Activated effector memory CD4-positive, alpha-beta T cell treated with anti-CD3 and anti-CD28 coated beads, Interleukin-2, amount 50 U/mL, for 16 hours (primary cell): ENCODE measurements around the gene PDE4DIP.
"Not testable (repeated sequence)": the region's sequence is repeated elsewhere in the genome, so short reads cannot be mapped to it uniquely, and the experiment has no call there.

Experiments
- DNase-seq: peaks from one replicate; pipeline ENCODE4 v3.0.0-alpha.2; 2020

Gene PDE4DIP

GRCh38 chr1:148989378-148989777 is 145.2 kb downstream of the PDE4DIP start:
- DNase-seq = not testable (repeated sequence)

GRCh38 chr1:148990233-148990788 is 146.1 kb downstream of the PDE4DIP start:
- DNase-seq = not testable (repeated sequence)

- DNase-seq = not testable (repeated sequence)
These were observed 147.6 kb downstream of the PDE4DIP start for GRCh38 chr1:148991818-148992217.

GRCh38 chr1:148992364-148992763 is 148.1 kb downstream of the PDE4DIP start:
- DNase-seq = not testable (repeated sequence)

- DNase-seq = not testable (repeated sequence)
These were observed 152.4 kb downstream of the PDE4DIP start for GRCh38 chr1:148996449-148997224.

- DNase-seq = not testable (repeated sequence)
These were observed 153.2 kb downstream of the PDE4DIP start for GRCh38 chr1:148997405-148997804.

GRCh38 chr1:149002664-149003063 is 158.4 kb downstream of the PDE4DIP start:
- DNase-seq = not testable (repeated sequence)

GRCh38 chr1:149008326-149008725 is 164.1 kb downstream of the PDE4DIP start:
- not testable (repeated sequence) for DNase-seq

GRCh38 chr1:149008769-149009168 is 164.5 kb downstream of the PDE4DIP start:
- DNase-seq = not testable (repeated sequence)

GRCh38 chr1:149009761-149010160 is 165.5 kb downstream of the PDE4DIP start:
- DNase-seq = not testable (repeated sequence)

GRCh38 chr1:149012599-149012998 is 168.4 kb downstream of the PDE4DIP start:
- not testable (repeated sequence) for DNase-seq

GRCh38 chr1:149013513-149013912 is 169.3 kb downstream of the PDE4DIP start:
- not testable (repeated sequence) for DNase-seq

- DNase-seq = not testable (repeated sequence)
These were observed 171.3 kb downstream of the PDE4DIP start for GRCh38 chr1:149015522-149015921.

- not testable (repeated sequence) for DNase-seq
These were observed 172.4 kb downstream of the PDE4DIP start for GRCh38 chr1:149016626-149017025.

- not testable (repeated sequence) for DNase-seq
These were observed 174.3 kb downstream of the PDE4DIP start for GRCh38 chr1:149018577-149018976.

GRCh38 chr1:149024327-149024726 is 180.1 kb downstream of the PDE4DIP start:
- not testable (repeated sequence) for DNase-seq

GRCh38 chr1:149033916-149034315 is 189.7 kb downstream of the PDE4DIP start:
- not testable (repeated sequence) for DNase-seq

GRCh38 chr1:149043056-149043455 is 198.8 kb downstream of the PDE4DIP start:
- DNase-seq = not testable (repeated sequence)

GRCh38 chr1:149064611-149065010 is 220.4 kb downstream of the PDE4DIP start:
- not testable (repeated sequence) for DNase-seq

- not testable (repeated sequence) for DNase-seq
These were observed 231.4 kb downstream of the PDE4DIP start for GRCh38 chr1:149075505-149076127.
